Stimulated activated CD4-positive, alpha-beta T cell treated with anti-CD3 and anti-CD28 coated beads, Interleukin-12 subunit alpha, Interleukin-12 subunit beta, amount 100 ng/mL, for 24 hours (primary cell): ENCODE measurements around the gene AP2S1.
A peak's percentile ranks its signal among the peaks of the same experiment; 100 is the strongest.
"Not testable (repeated sequence)": the region's sequence is repeated elsewhere in the genome, so short reads cannot be mapped to it uniquely, and the experiment has no call there.

Source experiments
- DNase-seq, 2 experiments: peaks; one replicate each; pipeline ENCODE4 v3.0.0-alpha.2; 2020; ENCODE audit warnings: low read depth in 2 of 2

AP2S1 gene

DNA sequence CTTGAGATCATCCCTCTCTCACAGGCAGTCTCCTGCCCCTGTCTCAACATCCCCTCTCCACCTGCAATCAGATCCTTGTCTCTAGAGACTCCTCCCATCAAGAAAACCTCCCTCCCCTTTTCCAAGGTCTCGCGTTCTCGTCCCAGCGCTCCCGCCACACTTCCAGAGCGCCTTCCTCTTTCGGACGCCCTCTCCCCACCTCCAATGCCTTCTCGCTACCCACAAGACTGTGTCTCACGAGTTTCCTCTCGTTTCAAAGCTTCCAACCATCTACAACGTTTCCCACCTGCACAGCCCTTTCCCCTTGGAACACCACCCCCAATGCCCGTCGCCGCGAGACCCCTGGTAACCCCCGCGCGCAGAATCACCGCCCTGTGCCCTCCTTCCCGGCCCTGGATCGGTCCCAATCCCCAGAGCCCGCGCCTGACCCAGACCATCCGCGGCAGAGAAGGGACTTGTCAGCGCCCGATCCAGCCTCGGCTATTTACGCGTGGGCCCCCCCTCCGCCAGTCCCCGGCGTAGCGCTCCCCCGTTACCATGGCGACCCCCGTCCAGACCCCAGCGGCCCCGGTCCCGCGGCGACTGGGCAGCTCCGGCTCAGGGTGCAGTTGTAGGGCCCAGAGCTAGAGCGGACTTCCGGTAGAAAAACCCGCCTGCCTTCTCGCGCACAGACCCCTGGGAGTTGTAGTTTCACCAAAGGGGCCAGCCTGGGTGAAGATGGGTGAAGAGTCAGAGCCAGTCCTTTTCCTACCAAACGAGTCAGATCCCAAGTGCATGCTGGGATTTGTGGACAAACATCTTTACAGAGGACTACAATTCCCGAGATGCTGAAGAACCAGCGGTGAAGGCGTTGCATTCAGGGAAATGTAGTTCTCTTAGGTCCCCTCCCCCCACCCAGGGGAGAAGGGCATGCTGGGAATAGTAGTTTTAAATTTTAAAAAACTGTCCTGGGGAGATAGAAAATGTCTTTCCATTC, at the start of gene AP2S1:
Gene AP2S1 (minus strand): TSS at position 619 of the 976 bp plus-strand sequence. CDS start 80 bp downstream, at position 539.
- DNase-seq, result peak; percentile 86 to 88

- no peak for DNase-seq
Measured at GRCh38 chr19:46900341-46900740, 49.7 kb upstream of the AP2S1 start.

- DNase-seq, result no peak
Measured at GRCh38 chr19:46898731-46899130, 48.1 kb upstream of the AP2S1 start.

- DNase-seq, result no peak
Measured at GRCh38 chr19:46896076-46896794, 45.6 kb upstream of the AP2S1 start.

DNA sequence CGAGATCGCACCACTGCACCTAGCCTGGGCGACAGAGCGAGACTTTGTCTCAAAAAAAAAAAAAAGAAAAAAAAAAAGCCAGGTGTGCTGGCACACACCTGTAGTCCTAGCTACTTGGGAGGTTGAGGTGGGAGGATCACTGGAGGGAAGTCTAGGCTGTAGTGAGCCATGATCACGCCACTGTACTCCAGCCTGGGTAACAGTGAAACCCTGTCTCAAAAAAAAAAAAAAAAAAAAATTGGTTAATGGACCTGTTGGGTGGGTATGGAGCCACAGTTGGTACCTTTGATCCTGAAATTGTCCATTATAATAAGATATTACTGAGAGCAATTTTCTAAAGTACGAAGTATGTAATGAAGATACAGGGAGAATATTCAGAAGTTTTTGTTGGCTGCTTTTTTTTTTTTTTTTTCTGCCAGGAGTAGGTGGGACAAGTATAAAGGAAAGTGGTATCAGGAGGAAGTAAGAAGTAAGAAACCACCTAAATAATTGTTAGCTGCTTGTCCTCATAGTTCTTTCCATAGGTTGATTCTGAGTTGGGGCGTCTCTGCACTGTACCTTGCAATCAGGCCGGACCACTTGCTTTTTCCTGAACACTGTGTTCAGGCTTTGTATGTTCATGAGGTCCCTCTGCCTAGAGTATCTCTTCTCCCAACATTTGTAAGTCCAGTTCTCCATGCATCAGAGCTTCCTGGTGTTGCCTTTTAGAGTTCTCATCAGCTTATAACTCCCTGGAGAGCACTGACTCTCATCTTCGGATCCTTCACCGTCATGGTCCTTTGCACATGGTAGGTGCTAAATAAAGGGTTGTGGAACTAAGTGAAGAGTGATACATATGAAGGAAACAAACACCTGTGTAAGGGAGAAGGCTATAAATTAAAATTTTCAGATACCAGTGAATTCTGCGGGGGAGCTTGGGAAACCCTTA, 41.9 kb upstream of the AP2S1 start:
- no peak for DNase-seq

- no peak for DNase-seq
Measured at GRCh38 chr19:46890423-46891170, 40.0 kb upstream of the AP2S1 start.

GRCh38 chr19:46887240-46887782, 36.7 kb upstream of the AP2S1 start:
- no peak for DNase-seq

DNA sequence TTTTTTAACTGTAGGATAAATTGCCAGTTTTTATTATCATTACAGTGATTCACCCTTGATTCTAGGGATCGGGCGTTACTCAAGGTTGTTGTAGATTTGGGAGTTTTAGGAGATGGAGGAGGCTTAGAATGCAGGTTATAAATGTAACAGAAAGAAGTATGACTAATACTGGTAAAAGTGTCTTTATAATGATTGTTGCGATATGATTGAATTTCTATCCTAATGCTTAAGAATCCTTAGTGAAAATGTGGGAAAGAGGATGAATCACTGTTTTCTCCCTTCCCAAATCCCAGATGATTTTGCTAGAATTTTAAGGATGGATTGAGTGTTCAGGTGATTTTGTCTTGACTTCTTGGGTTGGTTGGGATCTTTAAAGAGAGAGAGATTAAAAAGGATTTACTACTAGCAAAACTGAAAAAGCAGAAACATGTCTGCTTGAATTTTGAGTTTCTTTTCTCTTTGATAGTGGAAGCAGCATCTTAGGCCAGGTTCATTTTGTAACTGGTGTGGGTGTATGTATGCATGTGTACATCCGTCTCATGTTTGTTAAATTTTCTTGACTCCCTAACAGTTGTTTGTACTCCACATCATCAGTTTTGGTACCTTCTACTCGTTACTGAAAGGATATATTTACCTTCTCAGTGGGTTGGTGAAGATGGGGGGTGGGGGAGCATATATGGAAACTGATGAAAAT, 36.0 kb upstream of the AP2S1 start:
- DNase-seq, result no peak

DNA sequence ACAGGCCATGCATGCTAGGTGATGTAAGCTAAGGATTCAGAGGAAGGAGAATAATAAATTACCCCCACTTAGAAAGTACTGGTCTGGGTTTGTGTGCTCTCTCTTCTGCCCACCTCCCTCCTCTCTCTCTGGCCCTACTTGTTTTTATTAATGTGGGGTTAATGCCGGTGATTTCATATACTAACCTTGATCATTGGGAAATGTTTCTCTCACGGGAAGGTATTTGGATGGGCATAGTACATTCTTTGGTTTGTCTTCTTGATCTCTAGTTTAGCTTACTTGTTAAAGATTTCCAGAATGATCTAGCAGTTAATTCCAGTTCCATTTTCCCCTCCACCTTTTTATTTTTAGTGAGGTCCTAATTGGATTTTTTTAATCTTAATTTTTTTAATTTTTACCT, 34.8 kb upstream of the AP2S1 start:
- no peak for DNase-seq

- DNase-seq, result not testable (repeated sequence)
Measured at GRCh38 chr19:46882751-46883150, 32.1 kb upstream of the AP2S1 start.

DNA sequence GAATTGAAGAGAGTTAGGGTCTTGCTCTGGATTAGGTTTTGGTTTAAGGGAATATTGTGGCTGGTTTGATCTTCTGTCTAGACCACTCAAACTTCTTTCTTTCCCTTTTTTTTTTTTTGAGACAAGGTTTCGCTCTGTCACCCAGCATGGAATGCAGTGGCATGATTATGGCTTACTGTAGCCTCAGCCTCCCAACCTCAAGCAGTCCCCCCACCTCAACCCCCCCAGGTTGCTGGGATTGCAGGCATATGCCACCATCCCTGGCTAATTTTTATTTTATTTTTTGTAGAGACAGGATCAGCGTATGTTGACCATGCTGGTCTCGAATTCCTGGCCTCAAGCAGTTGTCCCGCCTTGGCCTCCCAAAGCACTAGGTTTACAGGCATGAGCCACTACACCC, 31.4 kb upstream of the AP2S1 start:
- no peak for DNase-seq

DNA sequence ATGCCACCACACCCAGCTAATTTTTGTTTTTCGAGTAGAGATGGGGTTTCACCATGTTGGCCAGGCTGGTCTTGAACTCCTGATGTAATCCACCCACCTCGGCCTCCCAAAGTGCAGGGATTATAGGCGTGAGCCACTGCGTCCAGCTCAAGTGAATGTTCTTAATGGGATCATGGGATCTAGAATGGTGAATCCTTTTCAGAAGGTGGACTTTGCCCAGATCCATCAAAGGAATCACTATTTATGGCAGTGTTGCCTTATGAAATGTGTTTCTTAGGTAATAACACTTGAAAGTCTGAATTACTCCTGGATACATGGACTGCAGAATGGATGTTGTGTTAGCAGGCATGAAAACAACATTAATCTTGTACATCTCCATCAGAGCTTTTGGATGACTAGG, 30.4 kb upstream of the AP2S1 start:
- no peak for DNase-seq

DNA sequence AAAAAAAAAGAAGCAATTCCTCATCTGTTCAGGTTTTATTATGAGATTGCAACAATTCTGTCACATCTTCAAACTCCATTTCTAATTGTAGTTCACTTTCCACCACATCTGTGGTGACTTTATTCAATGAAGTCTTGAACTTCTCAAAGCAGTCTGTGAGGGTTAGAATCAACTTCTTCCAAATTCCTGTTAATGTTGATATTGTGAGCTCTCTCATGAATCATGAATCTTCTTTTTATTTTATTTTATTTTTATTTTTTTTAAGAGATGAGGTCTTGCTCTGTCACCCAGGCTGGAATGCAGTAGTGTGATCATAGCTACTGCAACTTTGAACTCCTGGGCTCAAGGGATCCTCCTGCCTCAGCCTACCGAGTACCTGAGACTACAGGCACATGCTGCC, 29.8 kb upstream of the AP2S1 start:
- no peak for DNase-seq

GRCh38 chr19:46878613-46879375, 28.1 kb upstream of the AP2S1 start:
- DNase-seq, result no peak

DNA sequence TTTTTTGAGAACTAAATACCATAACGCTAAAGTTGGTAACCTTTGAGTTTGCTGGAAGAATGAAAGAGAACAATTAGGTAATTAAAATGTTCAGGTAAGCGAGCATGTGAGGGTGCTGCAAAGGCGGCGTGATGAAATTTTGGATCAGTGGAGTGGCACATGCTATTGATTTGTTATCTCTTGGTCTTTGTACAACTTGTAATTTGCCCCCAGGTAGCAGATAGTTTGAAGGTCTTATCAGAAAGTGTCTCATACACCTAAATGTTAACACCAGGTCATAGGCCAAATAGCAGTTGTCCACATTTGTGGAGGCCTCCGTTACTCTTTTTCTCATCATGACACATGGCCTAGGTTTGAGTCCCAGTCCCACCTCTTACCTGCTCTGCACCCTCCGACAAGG, 25.0 kb upstream of the AP2S1 start:
- no peak for DNase-seq

- no peak for DNase-seq
Measured at GRCh38 chr19:46875234-46875633, 24.6 kb upstream of the AP2S1 start.

DNA sequence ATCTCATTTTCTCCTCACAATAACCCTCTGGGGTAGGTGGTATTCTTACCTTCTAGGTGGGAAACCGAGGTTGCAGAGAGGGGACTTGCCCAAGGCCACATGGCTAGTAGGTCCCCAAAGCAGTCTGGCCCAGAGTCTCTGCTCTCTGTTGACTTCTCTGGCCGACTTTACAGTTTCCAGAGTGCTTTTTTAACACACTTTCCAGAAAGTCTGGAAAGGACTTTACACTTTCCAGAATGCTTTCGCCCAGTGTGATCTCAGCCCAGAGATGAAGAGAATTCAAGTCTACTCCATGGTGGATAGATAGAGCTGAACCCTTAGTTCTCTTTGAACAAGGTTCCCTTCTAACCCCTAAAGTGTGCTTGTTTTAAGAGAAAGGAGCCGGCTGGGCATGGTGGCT, 22.3 kb upstream of the AP2S1 start:
- no peak for DNase-seq

GRCh38 chr19:46871173-46871572, 20.5 kb upstream of the AP2S1 start:
- not testable (repeated sequence) for DNase-seq

- no peak for DNase-seq
Measured at GRCh38 chr19:46868025-46868802, 17.6 kb upstream of the AP2S1 start.
